Measurements from ENCODE around the gene TPRN.

The TPRN gene

GRCh38 chr9:137218212-137218753 lies 17.7 kb upstream of the TPRN start:
- no peak overlapping the region for H3K4me3 ChIP-seq (ENCODE audit: low read depth in 1 of 5, low read length in 5 of 5)
- H3K27ac ChIP-seq (ENCODE audit: low read depth, low read length): no peak overlapping the region
- H3K9me3 ChIP-seq (ENCODE audit: control insufficient read depth in 5 of 5, low read length in 5 of 5): no peaks in the 10 kb centered on the region
- H3K27me3 ChIP-seq (ENCODE audit: control insufficient read depth in 5 of 5, insufficient read depth in 4 of 5, low read length in 5 of 5): no peaks in the 10 kb centered on the region
- H3K4me1 ChIP-seq (ENCODE audit: control insufficient read depth in 5 of 5, insufficient read depth in 5 of 5, low read length in 5 of 5): peaks cover 0 to 36% (median 29%) of the 10 kb centered on the region in 5 donors
- peaks cover 0 to 15% (median 12%) of the 10 kb centered on the region in 5 donors for H3K36me3 ChIP-seq (ENCODE audit: control insufficient read depth in 5 of 5, insufficient read depth in 5 of 5, low read length in 5 of 5)
- peak overlapping the region in 1 of 5 donors; percentile 77 for H3K9ac ChIP-seq (ENCODE audit: low read length in 5 of 5)

GRCh38 chr9:137217276-137218211 lies 17.0 kb upstream of the TPRN start:
- peak overlapping the region in 3 of 5 donors; percentile 17 to 77 (median 57) for H3K9ac ChIP-seq (ENCODE audit: low read length in 5 of 5)
- H3K27ac ChIP-seq (ENCODE audit: low read depth, low read length): no peak overlapping the region
- H3K4me3 ChIP-seq (ENCODE audit: low read depth in 1 of 5, low read length in 5 of 5): peak overlapping the region; percentile 17 to 63 (median 44)
- H3K4me1 ChIP-seq (ENCODE audit: control insufficient read depth in 5 of 5, insufficient read depth in 5 of 5, low read length in 5 of 5): peaks cover 0 to 29% (median 23%) of the 10 kb centered on the region in 5 donors
- H3K36me3 ChIP-seq (ENCODE audit: control insufficient read depth in 5 of 5, insufficient read depth in 5 of 5, low read length in 5 of 5): peaks cover 0 to 15% (median 12%) of the 10 kb centered on the region in 5 donors
- no peaks in the 10 kb centered on the region for H3K9me3 ChIP-seq (ENCODE audit: control insufficient read depth in 5 of 5, low read length in 5 of 5)
- no peaks in the 10 kb centered on the region for H3K27me3 ChIP-seq (ENCODE audit: control insufficient read depth in 5 of 5, insufficient read depth in 4 of 5, low read length in 5 of 5)

DNA sequence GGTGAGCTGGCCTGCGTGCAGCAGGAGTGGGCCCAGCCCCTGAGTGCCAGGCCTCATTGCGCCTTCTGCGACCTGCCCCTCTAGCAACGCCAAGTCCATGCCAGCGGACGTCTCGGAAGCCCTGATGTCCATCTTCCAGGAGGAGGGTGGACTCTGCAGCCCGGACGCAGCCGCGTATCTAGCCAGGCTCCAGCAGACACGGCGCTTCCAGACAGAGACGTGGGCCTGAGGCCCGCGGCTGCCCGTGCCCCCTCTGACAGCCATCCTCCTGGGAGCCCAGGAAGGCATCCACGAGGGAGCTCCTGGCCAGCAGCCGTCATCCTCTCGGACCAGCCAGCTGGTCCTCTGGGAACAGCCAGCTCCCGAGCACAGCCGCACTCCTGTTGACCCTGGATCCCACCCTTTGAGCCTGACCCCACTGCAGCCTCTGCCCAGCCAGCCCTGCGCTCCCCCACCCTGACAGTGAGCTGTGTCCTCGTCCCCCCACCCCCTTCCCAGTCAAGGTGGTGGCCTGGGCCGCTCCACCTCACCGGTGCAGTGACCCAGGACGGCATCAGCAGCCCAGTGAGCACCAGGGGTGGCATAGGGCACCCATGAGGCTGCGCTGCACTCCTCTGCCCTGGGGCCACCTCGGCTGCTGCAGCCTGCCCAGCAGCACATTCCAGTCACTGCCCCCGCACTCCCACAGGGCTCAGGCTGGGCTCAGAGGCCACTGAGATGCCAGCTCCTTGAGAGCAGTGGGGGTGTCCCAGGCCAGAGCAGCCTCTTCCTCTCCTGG lies 15.8 kb upstream of the TPRN start:
- Histone ChIP-seq H3K9me3 (ENCODE audit: control insufficient read depth in 5 of 5, low read length in 5 of 5) (no peaks in the 10 kb centered on the region), H3K27me3 (ENCODE audit: control insufficient read depth in 5 of 5, insufficient read depth in 4 of 5, low read length in 5 of 5) (no peaks in the 10 kb centered on the region), H3K4me3 (ENCODE audit: low read depth in 1 of 5, low read length in 5 of 5) (no peak overlapping the region), H3K36me3 (ENCODE audit: control insufficient read depth in 5 of 5, insufficient read depth in 5 of 5, low read length in 5 of 5) (peaks cover 0 to 15% (median 12%) of the 10 kb centered on the region in 5 donors), H3K9ac (ENCODE audit: low read length in 5 of 5) (no peak overlapping the region), H3K4me1 (ENCODE audit: control insufficient read depth in 5 of 5, insufficient read depth in 5 of 5, low read length in 5 of 5) (peaks cover 0 to 24% (median 19%) of the 10 kb centered on the region in 5 donors), H3K27ac (ENCODE audit: low read depth, low read length) (no peak overlapping the region)

DNA sequence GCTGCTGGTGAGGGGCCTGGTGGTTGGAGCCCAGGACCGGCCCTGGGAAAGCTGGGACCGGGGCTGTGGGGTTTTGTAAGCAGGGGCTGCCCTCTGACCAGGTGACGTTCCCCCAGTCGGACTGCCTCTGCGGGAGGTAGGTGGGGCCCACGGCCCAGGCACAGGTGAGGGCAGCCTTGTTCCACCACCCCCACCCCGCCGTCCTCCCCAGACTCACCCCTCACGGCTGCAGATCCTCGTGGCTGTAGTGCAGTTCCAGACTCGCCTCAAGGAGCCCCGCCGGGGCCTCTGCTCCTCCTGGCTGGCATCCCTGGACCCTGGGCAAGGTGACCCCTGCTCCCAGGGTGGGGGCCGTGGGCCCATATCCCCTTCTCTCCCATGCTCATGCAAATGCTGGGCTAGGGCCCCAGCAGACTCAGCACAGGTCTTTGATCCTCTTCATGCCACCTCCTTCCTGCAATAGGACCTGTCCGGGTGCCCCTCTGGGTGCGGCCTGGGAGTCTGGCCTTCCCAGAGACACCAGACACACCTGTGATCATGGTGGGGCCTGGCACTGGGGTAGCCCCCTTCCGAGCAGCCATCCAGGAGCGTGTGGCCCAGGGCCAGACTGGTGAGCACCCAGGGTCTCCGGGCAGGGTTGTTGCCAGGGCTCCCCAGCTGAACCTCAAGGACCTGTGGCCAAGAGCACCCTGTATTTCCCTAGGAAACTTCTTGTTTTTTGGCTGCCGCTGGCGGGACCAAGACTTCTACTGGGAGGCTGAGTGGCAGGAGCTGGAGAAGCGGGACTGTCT lies 14.8 kb upstream of the TPRN start:
- no peaks in the 10 kb centered on the region for H3K9me3 ChIP-seq (ENCODE audit: control insufficient read depth in 5 of 5, low read length in 5 of 5)
- H3K4me3 ChIP-seq (ENCODE audit: low read depth in 1 of 5, low read length in 5 of 5): no peak overlapping the region
- H3K27me3 ChIP-seq (ENCODE audit: control insufficient read depth in 5 of 5, insufficient read depth in 4 of 5, low read length in 5 of 5): no peaks in the 10 kb centered on the region
- no peak overlapping the region for H3K9ac ChIP-seq (ENCODE audit: low read length in 5 of 5)
- H3K27ac ChIP-seq (ENCODE audit: low read depth, low read length): no peak overlapping the region
- H3K4me1 ChIP-seq (ENCODE audit: control insufficient read depth in 5 of 5, insufficient read depth in 5 of 5, low read length in 5 of 5): peaks cover 0 to 24% (median 18%) of the 10 kb centered on the region in 5 donors
- peaks cover 0 to 15% (median 12%) of the 10 kb centered on the region in 5 donors for H3K36me3 ChIP-seq (ENCODE audit: control insufficient read depth in 5 of 5, insufficient read depth in 5 of 5, low read length in 5 of 5)

GRCh38 chr9:137214620-137215019 lies 14.1 kb upstream of the TPRN start:
- no peaks in the 10 kb centered on the region for H3K27me3 ChIP-seq (ENCODE audit: control insufficient read depth in 5 of 5, insufficient read depth in 4 of 5, low read length in 5 of 5)
- no peak overlapping the region for H3K4me3 ChIP-seq (ENCODE audit: low read depth in 1 of 5, low read length in 5 of 5)
- H3K27ac ChIP-seq (ENCODE audit: low read depth, low read length): no peak overlapping the region
- no peaks in the 10 kb centered on the region for H3K9me3 ChIP-seq (ENCODE audit: control insufficient read depth in 5 of 5, low read length in 5 of 5)
- H3K9ac ChIP-seq (ENCODE audit: low read length in 5 of 5): no peak overlapping the region
- peaks cover 0 to 24% (median 18%) of the 10 kb centered on the region in 5 donors for H3K4me1 ChIP-seq (ENCODE audit: control insufficient read depth in 5 of 5, insufficient read depth in 5 of 5, low read length in 5 of 5)
- H3K36me3 ChIP-seq (ENCODE audit: control insufficient read depth in 5 of 5, insufficient read depth in 5 of 5, low read length in 5 of 5): peaks cover 0 to 16% (median 12%) of the 10 kb centered on the region in 5 donors

- Histone ChIP-seq H3K4me3 (ENCODE audit: low read depth in 1 of 5, low read length in 5 of 5) (no peak overlapping the region), H3K27me3 (ENCODE audit: control insufficient read depth in 5 of 5, insufficient read depth in 4 of 5, low read length in 5 of 5) (no peaks in the 10 kb centered on the region), H3K9ac (ENCODE audit: low read length in 5 of 5) (no peak overlapping the region)
Observed at GRCh38 chr9:137213160-137214060, 12.9 kb upstream of the TPRN start.

GRCh38 chr9:137212520-137212919 lies 12.0 kb upstream of the TPRN start:
- H3K9ac ChIP-seq (ENCODE audit: low read length in 5 of 5): no peak overlapping the region
- no peaks in the 10 kb centered on the region for H3K9me3 ChIP-seq (ENCODE audit: control insufficient read depth in 5 of 5, low read length in 5 of 5)
- peaks cover 0 to 22% (median 12%) of the 10 kb centered on the region in 5 donors for H3K36me3 ChIP-seq (ENCODE audit: control insufficient read depth in 5 of 5, insufficient read depth in 5 of 5, low read length in 5 of 5)
- H3K4me1 ChIP-seq (ENCODE audit: control insufficient read depth in 5 of 5, insufficient read depth in 5 of 5, low read length in 5 of 5): peaks cover 0 to 10% (median 8%) of the 10 kb centered on the region in 5 donors
- no peak overlapping the region for H3K4me3 ChIP-seq (ENCODE audit: low read depth in 1 of 5, low read length in 5 of 5)
- H3K27ac ChIP-seq (ENCODE audit: low read depth, low read length): no peak overlapping the region
- H3K27me3 ChIP-seq (ENCODE audit: control insufficient read depth in 5 of 5, insufficient read depth in 4 of 5, low read length in 5 of 5): no peaks in the 10 kb centered on the region

More at GRCh38 chr9:137213160-137214060, 12.9 kb upstream of the TPRN start:
- Histone ChIP-seq H3K4me1 (ENCODE audit: control insufficient read depth in 5 of 5, insufficient read depth in 5 of 5, low read length in 5 of 5) (peaks cover 0 to 19% (median 17%) of the 10 kb centered on the region in 5 donors), H3K27ac (ENCODE audit: low read depth, low read length) (no peak overlapping the region), H3K36me3 (ENCODE audit: control insufficient read depth in 5 of 5, insufficient read depth in 5 of 5, low read length in 5 of 5) (peaks cover 0 to 22% (median 12%) of the 10 kb centered on the region in 5 donors), H3K9me3 (ENCODE audit: control insufficient read depth in 5 of 5, low read length in 5 of 5) (no peaks in the 10 kb centered on the region)

- H3K27me3 ChIP-seq (ENCODE audit: control insufficient read depth in 5 of 5, insufficient read depth in 4 of 5, low read length in 5 of 5): no peaks in the 10 kb centered on the region
- peaks cover 0 to 20% (median 12%) of the 10 kb centered on the region in 5 donors for H3K36me3 ChIP-seq (ENCODE audit: control insufficient read depth in 5 of 5, insufficient read depth in 5 of 5, low read length in 5 of 5)
- H3K27ac ChIP-seq (ENCODE audit: low read depth, low read length): no peak overlapping the region
Observed at GRCh38 chr9:137211532-137211931, 11.0 kb upstream of the TPRN start.

More at GRCh38 chr9:137211532-137211931, 11.0 kb upstream of the TPRN start:
- Histone ChIP-seq H3K9me3 (ENCODE audit: control insufficient read depth in 5 of 5, low read length in 5 of 5) (no peaks in the 10 kb centered on the region), H3K9ac (ENCODE audit: low read length in 5 of 5) (no peak overlapping the region), H3K4me1 (ENCODE audit: control insufficient read depth in 5 of 5, insufficient read depth in 5 of 5, low read length in 5 of 5) (peaks cover 3 to 8% (median 5%) of the 10 kb centered on the region in 5 donors), H3K4me3 (ENCODE audit: low read depth in 1 of 5, low read length in 5 of 5) (no peak overlapping the region)

Measured in subcutaneous abdominal adipose tissue (tissue), 5 donors.